Endothelial cell of umbilical vein (primary cell): ENCODE results near the gene LPAR3. TPM values are rescaled to one million over a fixed set of nuclear protein-coding genes. Genes with fewer than 3 reads are reported as not detected.

Experiments used
- BruUV-seq: library from RNA; stranded (reverse); fragments of 400-500 nt; replicated peaks from 2 replicates; lab custom pipeline; 2021; lab: Mats Ljungman, UMichigan
- CTCF ChIA-PET: fragments of 300-600, 350-600 bp; sonication (Branson Sonifier 250); formaldehyde crosslinking; loops from one replicate; lab custom pipeline; 2021; ENCODE audit warnings: antibody characterized with exemption, inconsistent platforms; lab: Charles Lee
- POLR2A ChIA-PET: fragments of 300-600, 350-600 bp; sonication (Branson Sonifier 250); formaldehyde crosslinking; loops from one replicate; lab custom pipeline; 2021; ENCODE audit warnings: antibody characterized with exemption, inconsistent platforms; lab: Charles Lee
- DNase-seq: peaks from one replicate; pipeline ENCODE4 v3.0.0-alpha.2; 2011; ENCODE audit warnings: low read depth, low spot score
- FAIRE-seq: peaks from 2 replicates; lab custom pipeline; 2011; peaks lifted over from hg19 to GRCh38; lab: Jason Lieb, UNC
- H2AFZ ChIP-seq: 2 replicates; pipeline ENCODE4 v1.6.0; 2012; ENCODE audit warnings: low read depth, low read length, control low read depth, inconsistent platforms
- H3K27ac ChIP-seq: 2 replicates; pipeline ENCODE4 v1.5.1; 2011; ENCODE audit warnings: low read depth, mild to moderate bottlenecking, control low read depth, low read length, moderate library complexity; ENCODE audit not compliant: insufficient read depth
- H3K27me3 ChIP-seq, 2 experiments: 2 replicates each; pipeline versions ENCODE4 v1.6.0 to v1.6.1; 2011; ENCODE audit warnings: low read length in 2 of 2, mixed read lengths in 1 of 2; ENCODE audit not compliant: control insufficient read depth in 2 of 2, insufficient read depth in 2 of 2
- H3K36me3 ChIP-seq, 2 experiments: 2 replicates in 1 of 2; 3 replicates in 1 of 2; pipeline ENCODE4 v1.5.1; 2011; ENCODE audit warnings: low read length in 2 of 2, mild to moderate bottlenecking in 1 of 2, moderate library complexity in 1 of 2; ENCODE audit not compliant: control insufficient read depth in 2 of 2, insufficient read depth in 2 of 2; ENCODE audit errors: extremely low read depth in 1 of 2
- H3K4me1 ChIP-seq: 3 replicates; pipeline ENCODE4 v1.5.1; 2011; ENCODE audit warnings: mild to moderate bottlenecking, low read length; ENCODE audit not compliant: control insufficient read depth, insufficient read depth; ENCODE audit errors: extremely low read depth
- H3K4me2 ChIP-seq: 2 replicates; pipeline ENCODE4 v1.6.1; 2011; ENCODE audit warnings: low read length, control low read depth, mixed read lengths; ENCODE audit not compliant: insufficient read depth
- H3K4me3 ChIP-seq, 3 experiments: fragments of 200-600 bp in 1 of 3; sonication (generic), shearing (Covaris generic) in 1 of 3; replicated peaks in 1 of 3; 2 replicates each; pipeline ENCODE4 v1.5.1; 2011 to 2016; ENCODE audit warnings: control low read depth in 3 of 3, low read length in 3 of 3, mild to moderate bottlenecking in 2 of 3, inconsistent platforms in 1 of 3, low read depth in 1 of 3, moderate library complexity in 1 of 3; ENCODE audit not compliant: insufficient read depth in 1 of 3
- H3K79me2 ChIP-seq: 2 replicates; pipeline ENCODE4 v1.6.0; 2012; ENCODE audit warnings: low read length, inconsistent platforms; ENCODE audit not compliant: control insufficient read depth, insufficient read depth
- H3K9ac ChIP-seq: replicated peaks from 2 replicates; pipeline ENCODE3; 2011; ENCODE audit warnings: low read length, control low read depth; ENCODE audit not compliant: insufficient read depth; ENCODE audit errors: extremely low read depth
- H3K9me1 ChIP-seq: replicated peaks from 3 replicates; pipeline ENCODE4 v1.6.0; 2011; ENCODE audit warnings: mild to moderate bottlenecking, low read length; ENCODE audit not compliant: control insufficient read depth, insufficient read depth; ENCODE audit errors: extremely low read depth
- H3K9me3 ChIP-seq: replicated peaks from 2 replicates; pipeline ENCODE4 v1.5.1; 2012; ENCODE audit warnings: low read length, inconsistent platforms; ENCODE audit not compliant: control insufficient read depth, insufficient read depth
- H4K20me1 ChIP-seq: replicated peaks from 2 replicates; pipeline ENCODE3; 2011; ENCODE audit warnings: mild to moderate bottlenecking, low read length; ENCODE audit not compliant: control insufficient read depth, insufficient read depth; ENCODE audit errors: extremely low read depth
- CTCF ChIP-seq, 2 donors: IDR thresholded peaks; 1 replicate in 1 of 2; 2 replicates in 1 of 2; pipeline ENCODE4 v1.5.1; 2011; ENCODE audit warnings: low read length in 2 of 2, mild to moderate bottlenecking in 2 of 2, moderate library complexity in 2 of 2, control low read depth in 1 of 2, inconsistent platforms in 1 of 2, low read depth in 1 of 2; ENCODE audit not compliant: insufficient read depth in 1 of 2; ENCODE audit errors: extremely low read depth in 1 of 2
- EZH2 ChIP-seq: IDR thresholded peaks from 2 replicates; pipeline ENCODE4 v1.6.1; 2012; ENCODE audit warnings: borderline replicate concordance, low read depth, mild to moderate bottlenecking, moderate library complexity, low read length, inconsistent platforms; ENCODE audit not compliant: severe bottlenecking
- FOS ChIP-seq: IDR thresholded peaks from 2 replicates; pipeline ENCODE4 v1.6.1; 2011; ENCODE audit warnings: mild to moderate bottlenecking, low read length, moderate library complexity, borderline replicate concordance; ENCODE audit not compliant: insufficient read depth
- GATA2 ChIP-seq: IDR thresholded peaks from 2 replicates; pipeline ENCODE4 v1.7.0; 2011; ENCODE audit warnings: low read depth, mild to moderate bottlenecking, moderate library complexity, mixed read lengths, low read length; ENCODE audit not compliant: insufficient read length, insufficient read depth
- JUN ChIP-seq: IDR thresholded peaks from 2 replicates; pipeline ENCODE4 v1.6.1; 2011; ENCODE audit warnings: borderline replicate concordance, low read depth; ENCODE audit not compliant: insufficient read length, insufficient read depth
- MYC ChIP-seq: IDR thresholded peaks from one replicate; pipeline ENCODE4 v1.6.1; 2011; ENCODE audit warnings: mild to moderate bottlenecking, low read depth, low read length
- POLR2A ChIP-seq: IDR thresholded peaks from 2 replicates; pipeline ENCODE4 v1.6.1; 2012; ENCODE audit warnings: low read depth, mild to moderate bottlenecking, control low read depth, low read length
- POLR2AphosphoS5 ChIP-seq: IDR thresholded peaks from 2 replicates; pipeline ENCODE4 v1.6.1; 2012; ENCODE audit warnings: low read depth, mild to moderate bottlenecking, control low read depth, low read length, moderate library complexity; ENCODE audit not compliant: insufficient read depth
- dilution Hi-C: fragments of 300-500 bp; cut with MboI; formaldehyde crosslinking; loops from one replicate; pipeline ENCODE4 v1.15.0; 2019; ENCODE audit warnings: low sequenced_read_pairs; ENCODE audit not compliant: extremely low pct_ligation_motif_present
- intact Hi-C: fragments of 100-400 bp; cut with micrococcal nuclease; formaldehyde crosslinking; loops from one replicate; pipeline ENCODE4 v1.10.0; 2022
- polyA plus RNA-seq, 4 experiments: library from polyadenylated mRNA; depleted of rRNA in 3 of 4; stranded (reverse) in 3 of 4; unstranded in 1 of 4; fragments of >200 nt; gene quantifications; 2 replicates each; pipeline versions ENCODE4 v1.2.1 to v1.2.3, GENCODE V29; 2011 to 2012; ENCODE audit warnings: missing spikeins in 1 of 4
- total RNA-seq: library from RNA; stranded (reverse); gene quantifications from 2 replicates; pipeline ENCODE4 v1.2.3, GENCODE V29; 2021
- TF ChIP-seq, protein P1 (sequence below): IDR thresholded peaks from 2 replicates; pipeline ENCODE4 v1.6.1; 2011; ENCODE audit not compliant: insufficient read depth, insufficient read length

Gene LPAR3
- total and polyA plus RNA-seq, 2 donors (not counting 3 experiments of a cell fraction or from before 2014, with no cell fraction given): not detected

- CTCF ChIA-PET: interaction anchor here (1.3 to 2.6 kb wide), 2 partner anchors 22 to 160 kb away, joined by 4 to 10 read pairs; no protein-coding TSS in a partner anchor
Measured at GRCh38 chr1:84775535-84775920, 117.5 kb downstream of the LPAR3 start.

More at GRCh38 chr1:84775535-84775920, 117.5 kb downstream of the LPAR3 start:
- TF ChIP-seq, protein P1, sequence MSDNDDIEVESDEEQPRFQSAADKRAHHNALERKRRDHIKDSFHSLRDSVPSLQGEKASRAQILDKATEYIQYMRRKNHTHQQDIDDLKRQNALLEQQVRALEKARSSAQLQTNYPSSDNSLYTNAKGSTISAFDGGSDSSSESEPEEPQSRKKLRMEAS: no peak
- no peak for TF ChIP-seq GATA2
- TF ChIP-seq MYC: no peak
- TF ChIP-seq EZH2: no peak
- no peak for TF ChIP-seq CTCF (IDR thresholded peaks at IDR 0.05; ENCODE audit: extremely low read depth in 1 of 2, insufficient read depth in 1 of 2, low read depth in 1 of 2, low read length in 2 of 2)
- no peak for TF ChIP-seq FOS
- no peak for TF ChIP-seq POLR2AphosphoS5
- no peak for TF ChIP-seq JUN
- TF ChIP-seq POLR2A: no peak
- Histone ChIP-seq H3K9me1 (no peaks in the 10 kb centered on the region), H3K27me3 (peaks cover 2 to 3% of the 10 kb centered on the region in 2 experiments), H3K79me2 (no peaks in the 10 kb centered on the region), H4K20me1 (no peaks in the 10 kb centered on the region), H3K9ac (no peak overlapping the region), H2AFZ (no peak overlapping the region), H3K4me3 (no peak overlapping the region), H3K9me3 (no peaks in the 10 kb centered on the region), H3K4me2 (no peak overlapping the region), H3K27ac (no peak overlapping the region), H3K4me1 (no peaks in the 10 kb centered on the region), H3K36me3 (no peaks in the 10 kb centered on the region)
- POLR2A ChIA-PET: interaction anchor here (0.7 kb wide), 1 partner anchor 479 kb away, joined by 3 read pairs; no protein-coding TSS in a partner anchor
- FAIRE-seq (no peak), DNase-seq (no peak)
- no TSS peak for BruUV-seq
- intact Hi-C loops: no loop called here
- dilution Hi-C loops: no loop called here
